Vagina (tissue), 2 donors: ENCODE data around the gene DUSP23. TPM values are rescaled to one million over a fixed set of nuclear protein-coding genes. Genes with fewer than 3 reads are reported as not detected.
A peak's percentile ranks its signal among the peaks of the same experiment; 100 is the strongest.

Experiments used
- DNase-seq, 2 donors: peaks; one replicate each; pipeline ENCODE4 v3.0.0-alpha.2; 2017; ENCODE audit errors: extremely low spot score in 2 of 2
- H3K27ac ChIP-seq: fragments of 200-600 bp; sonication (generic); one replicate; pipeline ENCODE4 v1.5.1; 2019
- H3K27me3 ChIP-seq: fragments of 200-600 bp; sonication (generic); one replicate; pipeline ENCODE4 v1.5.1; 2019
- H3K36me3 ChIP-seq, 2 donors: fragments of 200-600 bp; sonication (generic); one replicate each; pipeline ENCODE4 v1.5.1; 2017 to 2019
- H3K4me1 ChIP-seq: fragments of 200-600 bp; sonication (generic); one replicate; pipeline ENCODE4 v1.5.1; 2019
- H3K4me3 ChIP-seq, 2 donors: fragments of 200-600 bp; sonication (generic); 1 replicate in 1 of 2; 2 replicates in 1 of 2; pipeline ENCODE4 v1.5.1; 2016 to 2019
- H3K9me3 ChIP-seq: fragments of 200-600 bp; sonication (generic); one replicate; pipeline ENCODE4 v1.5.1; 2019
- CTCF ChIP-seq, 3 experiments: fragments of 450-650 bp in 2 of 3; fragments of 200-600 bp in 1 of 3; sonication (generic) in 1 of 3; IDR thresholded peaks; one replicate each; pipeline ENCODE4 v1.5.1; 2017 to 2019; ENCODE audit warnings: antibody characterized with exemption in 3 of 3, mild to moderate bottlenecking in 2 of 3, moderate library complexity in 2 of 3
- POLR2A ChIP-seq, 2 donors: fragments of 450-650 bp; IDR thresholded peaks; one replicate each; pipeline ENCODE4 v1.6.1; 2017; ENCODE audit warnings: antibody characterized with exemption in 2 of 2, mild to moderate bottlenecking in 2 of 2, moderate library complexity in 2 of 2
- POLR2AphosphoS5 ChIP-seq, 2 donors: sonication (generic); formaldehyde crosslinking; IDR thresholded peaks; one replicate each; pipeline ENCODE4 v1.9.0; 2017; ENCODE audit warnings: antibody characterized with exemption in 2 of 2, mild to moderate bottlenecking in 2 of 2, low read depth in 1 of 2; ENCODE audit not compliant: insufficient read depth in 1 of 2
- intact Hi-C: fragments of 100-400 bp; cut with DNase I; formaldehyde crosslinking; loops from one replicate; pipeline ENCODE4 v1.15.1; 2023
- total RNA-seq: library from RNA; depleted of rRNA; stranded (reverse); fragments of >200 nt; gene quantifications from one replicate; pipeline ENCODE4 v1.2.3, GENCODE V29; 2016

DUSP23 gene
- total RNA-seq, 1 donor from 2014 or later: 106 TPM

- Histone ChIP-seq H3K4me1 (no peaks in the 10 kb centered on the region), H3K36me3 (no peaks in the 10 kb centered on the region), H3K27me3 (no peaks in the 10 kb centered on the region), H3K4me3 (no peak overlapping the region), H3K9me3 (no peaks in the 10 kb centered on the region), H3K27ac (no peak overlapping the region)
- TF ChIP-seq CTCF (IDR thresholded peaks at IDR 0.05) (no peak), POLR2A (IDR thresholded peaks at IDR 0.05) (no peak), POLR2AphosphoS5 (IDR thresholded peaks at IDR 0.05; ENCODE audit: insufficient read depth in 1 of 2, low read depth in 1 of 2) (no peak)
- intact Hi-C loops: no loop called here
- DNase-seq: no peak
These were observed 9.5 kb upstream of the DUSP23 start for GRCh38 chr1:159771127-159771895.

- Histone ChIP-seq H3K9me3 (no peaks in the 10 kb centered on the region), H3K27me3 (no peaks in the 10 kb centered on the region), H3K27ac (no peak overlapping the region), H3K4me3 (no peak overlapping the region), H3K36me3 (no peaks in the 10 kb centered on the region), H3K4me1 (peaks cover under 1% of the 10 kb centered on the region)
- intact Hi-C loops: no loop called here
- no peak for TF ChIP-seq POLR2A (IDR thresholded peaks at IDR 0.05)
- no peak for TF ChIP-seq POLR2AphosphoS5 (IDR thresholded peaks at IDR 0.05; ENCODE audit: insufficient read depth in 1 of 2, low read depth in 1 of 2)
- TF ChIP-seq CTCF (IDR thresholded peaks at IDR 0.05): no peak
- DNase-seq: no peak
These were observed 6.3 kb upstream of the DUSP23 start for GRCh38 chr1:159774465-159774864.

- no peak overlapping the region for H3K27ac ChIP-seq
- TF ChIP-seq POLR2A (IDR thresholded peaks at IDR 0.05): no peak
- TF ChIP-seq CTCF (IDR thresholded peaks at IDR 0.05): no peak
- no peak for TF ChIP-seq POLR2AphosphoS5 (IDR thresholded peaks at IDR 0.05; ENCODE audit: insufficient read depth in 1 of 2, low read depth in 1 of 2)
- no peaks in the 10 kb centered on the region for H3K27me3 ChIP-seq
- H3K36me3 ChIP-seq: no peaks in the 10 kb centered on the region
- no peak overlapping the region for H3K4me3 ChIP-seq
- intact Hi-C loops: no loop called here
- no peaks in the 10 kb centered on the region for H3K9me3 ChIP-seq
- DNase-seq: no peak
- H3K4me1 ChIP-seq: peaks cover 9% of the 10 kb centered on the region
These were observed 5.0 kb upstream of the DUSP23 start for GRCh38 chr1:159775716-159776115.

GRCh38 chr1:159778266-159778665, 2.5 kb upstream of the DUSP23 start:
- H3K36me3 ChIP-seq: no peaks in the 10 kb centered on the region
- TF ChIP-seq POLR2A (IDR thresholded peaks at IDR 0.05): no peak
- no peaks in the 10 kb centered on the region for H3K27me3 ChIP-seq
- no peak for DNase-seq
- peaks cover 9% of the 10 kb centered on the region for H3K4me1 ChIP-seq
- intact Hi-C loops: no loop called here
- no peak overlapping the region for H3K27ac ChIP-seq
- no peaks in the 10 kb centered on the region for H3K9me3 ChIP-seq
- H3K4me3 ChIP-seq: no peak overlapping the region

GRCh38 chr1:159779403-159779851, 1.3 kb upstream of the DUSP23 start:
- TF ChIP-seq POLR2A (IDR thresholded peaks at IDR 0.05) (no peak), POLR2AphosphoS5 (IDR thresholded peaks at IDR 0.05; ENCODE audit: insufficient read depth in 1 of 2, low read depth in 1 of 2) (peak in 1 of 2 donors; percentile 64), CTCF (IDR thresholded peaks at IDR 0.05) (no peak)
- intact Hi-C loops: no loop called here
- Histone ChIP-seq H3K9me3 (no peaks in the 10 kb centered on the region), H3K27ac (peak overlapping the region; percentile 66), H3K27me3 (no peaks in the 10 kb centered on the region), H3K36me3 (no peaks in the 10 kb centered on the region), H3K4me3 (no peak overlapping the region), H3K4me1 (peaks cover 9% of the 10 kb centered on the region)
- no peak for DNase-seq
